A673 (cell line): Measurements from ENCODE around the gene CXCL17. TPM values are rescaled to one million over a fixed set of nuclear protein-coding genes. Genes with fewer than 3 reads are reported as not detected.
A peak's percentile ranks its signal among the peaks of the same experiment; 100 is the strongest.

Experiments
- BruUV-seq: library from RNA; stranded (reverse); fragments of 400-500 nt; replicated peaks from 2 replicates; lab custom pipeline; 2021; lab: Mats Ljungman, UMichigan
- CTCF ChIA-PET: fragments of 300-600 bp; sonication (Branson Sonifier 250); formaldehyde crosslinking; loops from one replicate; lab custom pipeline; 2022; ENCODE audit warnings: antibody characterized with exemption; lab: Charles Lee
- POLR2A ChIA-PET: fragments of 300-600 bp; sonication (Branson Sonifier 250); formaldehyde crosslinking; loops from one replicate; lab custom pipeline; 2022; ENCODE audit warnings: antibody characterized with exemption; ENCODE audit not compliant: low non-redundant PET; lab: Charles Lee
- DNase-seq: peaks from one replicate; pipeline ENCODE4 v3.0.0-alpha.2; 2015; ENCODE audit warnings: low spot score
- H3K27ac ChIP-seq: fragments of 200-600 bp; sonication (generic); 2 replicates; pipeline ENCODE4 v1.5.1; 2016; ENCODE audit warnings: mixed run types, low read depth, mild to moderate bottlenecking, mixed read lengths, antibody characterized with exemption, low read length; ENCODE audit not compliant: poor library complexity, severe bottlenecking
- H3K27me3 ChIP-seq: fragments of 200-600 bp; sonication (generic); replicated peaks from 2 replicates; pipeline ENCODE4 v1.6.1; 2017; ENCODE audit warnings: mixed run types, low read depth, mild to moderate bottlenecking, mixed read lengths, antibody characterized with exemption, low read length; ENCODE audit not compliant: insufficient read depth, poor library complexity
- H3K36me3 ChIP-seq: fragments of 200-600 bp; sonication (generic); 2 replicates; pipeline ENCODE4 v1.6.1; 2016; ENCODE audit warnings: mixed run types, mild to moderate bottlenecking, mixed read lengths, antibody characterized with exemption, low read length; ENCODE audit not compliant: insufficient read depth, poor library complexity, severe bottlenecking
- H3K4me1 ChIP-seq: fragments of 200-600 bp; sonication (generic); 2 replicates; pipeline ENCODE4 v1.6.1; 2017; ENCODE audit warnings: mixed run types, mild to moderate bottlenecking, mixed read lengths, antibody characterized with exemption, low read length; ENCODE audit not compliant: insufficient read depth, poor library complexity, severe bottlenecking
- H3K4me3 ChIP-seq: fragments of 200-600 bp; sonication (generic); 2 replicates; pipeline ENCODE4 v1.5.1; 2016; ENCODE audit warnings: low read depth, mixed run types, mild to moderate bottlenecking, mixed read lengths, low read length; ENCODE audit not compliant: poor library complexity, severe bottlenecking
- H3K9me3 ChIP-seq: fragments of 200-600 bp; sonication (generic); 2 replicates; pipeline ENCODE4 v1.6.1; 2016; ENCODE audit warnings: mixed run types, low read depth, mild to moderate bottlenecking, mixed read lengths, antibody characterized with exemption, low read length; ENCODE audit not compliant: poor library complexity, severe bottlenecking
- EZH2 ChIP-seq: fragments of 200-600 bp; sonication (generic); IDR thresholded peaks from 2 replicates; pipeline ENCODE4 v1.6.1; 2017; ENCODE audit warnings: borderline replicate concordance, low read depth, mild to moderate bottlenecking, mixed read lengths, antibody characterized with exemption, low read length; ENCODE audit not compliant: poor library complexity, severe bottlenecking
- intact Hi-C: fragments of 100-400 bp; cut with micrococcal nuclease; formaldehyde crosslinking; loops from one replicate; pipeline ENCODE4 v1.10.0; 2022; ENCODE audit not compliant: unreplicated experiment
- total RNA-seq: library from RNA; stranded (reverse); gene quantifications from 2 replicates; pipeline ENCODE4 v1.2.3, GENCODE V29; 2021
- TF ChIP-seq, protein P1 (sequence below): fragments of 300-800, 200-600 bp; sonication (generic); conservative IDR thresholded peaks from 2 replicates; pipeline ENCODE4 v1.5.1; 2017; ENCODE audit warnings: low read depth, mild to moderate bottlenecking, antibody characterized with exemption, low read length, moderate library complexity, mixed read lengths

CXCL17 gene
- total RNA-seq, 1 experiment from 2014 or later, result not detected

DNA sequence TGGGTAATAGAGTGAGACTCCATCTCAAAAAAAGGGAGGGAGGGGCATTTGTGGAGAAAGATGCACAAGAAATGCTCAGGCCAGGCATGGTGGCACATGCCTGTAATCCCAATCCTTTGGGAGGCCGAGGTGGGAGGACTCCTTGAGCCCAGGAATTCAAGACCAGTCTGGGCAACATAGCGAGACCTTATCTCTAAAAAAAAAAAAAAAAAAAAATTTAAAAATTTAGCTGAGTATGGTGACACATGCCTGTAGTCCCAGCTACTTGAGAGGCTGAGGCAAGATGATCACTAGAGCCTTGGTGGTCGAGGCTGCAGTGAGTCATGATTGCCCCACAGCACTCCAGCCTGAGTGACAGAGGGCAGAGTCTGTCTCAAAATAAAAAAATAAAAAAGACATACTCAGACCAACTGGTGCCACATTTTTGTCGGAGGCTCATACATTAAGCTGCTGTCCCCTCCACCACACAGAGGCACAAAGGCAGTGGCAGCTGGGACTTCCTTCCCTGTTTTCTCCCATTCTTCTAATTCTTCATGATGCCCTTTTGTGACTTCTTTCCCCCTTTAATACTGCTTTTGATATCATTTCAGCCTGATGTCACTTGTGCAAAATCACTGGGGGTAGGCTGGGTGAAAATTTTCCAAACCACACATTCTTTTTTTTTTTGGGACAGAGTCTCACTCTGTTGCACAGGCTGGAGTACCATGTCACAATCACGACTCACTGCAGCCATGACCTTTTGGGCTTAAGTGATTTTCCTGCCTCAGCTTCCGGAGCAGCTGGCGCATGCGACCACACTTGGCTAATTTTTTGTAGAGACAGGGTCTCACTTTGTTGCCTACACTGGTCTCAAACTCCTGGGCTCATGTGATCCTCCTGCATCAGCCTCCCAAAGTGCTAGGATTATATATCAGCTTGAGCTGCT is 26.8 kb upstream of the CXCL17 start:
- ChIA-PET CTCF (no interaction called here), POLR2A (no interaction called here)
- Histone ChIP-seq H3K27me3 (no peaks in the 10 kb centered on the region), H3K36me3 (no peaks in the 10 kb centered on the region), H3K4me3 (no peak overlapping the region), H3K27ac (no peak overlapping the region), H3K4me1 (peaks cover 19% of the 10 kb centered on the region), H3K9me3 (no peaks in the 10 kb centered on the region)
- BruUV-seq, result no TSS peak
- intact Hi-C loops, result no loop called here
- DNase-seq, result peak; percentile 15
- no peak for TF ChIP-seq EZH2
- TF ChIP-seq, protein P1, sequence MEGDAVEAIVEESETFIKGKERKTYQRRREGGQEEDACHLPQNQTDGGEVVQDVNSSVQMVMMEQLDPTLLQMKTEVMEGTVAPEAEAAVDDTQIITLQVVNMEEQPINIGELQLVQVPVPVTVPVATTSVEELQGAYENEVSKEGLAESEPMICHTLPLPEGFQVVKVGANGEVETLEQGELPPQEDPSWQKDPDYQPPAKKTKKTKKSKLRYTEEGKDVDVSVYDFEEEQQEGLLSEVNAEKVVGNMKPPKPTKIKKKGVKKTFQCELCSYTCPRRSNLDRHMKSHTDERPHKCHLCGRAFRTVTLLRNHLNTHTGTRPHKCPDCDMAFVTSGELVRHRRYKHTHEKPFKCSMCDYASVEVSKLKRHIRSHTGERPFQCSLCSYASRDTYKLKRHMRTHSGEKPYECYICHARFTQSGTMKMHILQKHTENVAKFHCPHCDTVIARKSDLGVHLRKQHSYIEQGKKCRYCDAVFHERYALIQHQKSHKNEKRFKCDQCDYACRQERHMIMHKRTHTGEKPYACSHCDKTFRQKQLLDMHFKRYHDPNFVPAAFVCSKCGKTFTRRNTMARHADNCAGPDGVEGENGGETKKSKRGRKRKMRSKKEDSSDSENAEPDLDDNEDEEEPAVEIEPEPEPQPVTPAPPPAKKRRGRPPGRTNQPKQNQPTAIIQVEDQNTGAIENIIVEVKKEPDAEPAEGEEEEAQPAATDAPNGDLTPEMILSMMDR, result no peak

DNA sequence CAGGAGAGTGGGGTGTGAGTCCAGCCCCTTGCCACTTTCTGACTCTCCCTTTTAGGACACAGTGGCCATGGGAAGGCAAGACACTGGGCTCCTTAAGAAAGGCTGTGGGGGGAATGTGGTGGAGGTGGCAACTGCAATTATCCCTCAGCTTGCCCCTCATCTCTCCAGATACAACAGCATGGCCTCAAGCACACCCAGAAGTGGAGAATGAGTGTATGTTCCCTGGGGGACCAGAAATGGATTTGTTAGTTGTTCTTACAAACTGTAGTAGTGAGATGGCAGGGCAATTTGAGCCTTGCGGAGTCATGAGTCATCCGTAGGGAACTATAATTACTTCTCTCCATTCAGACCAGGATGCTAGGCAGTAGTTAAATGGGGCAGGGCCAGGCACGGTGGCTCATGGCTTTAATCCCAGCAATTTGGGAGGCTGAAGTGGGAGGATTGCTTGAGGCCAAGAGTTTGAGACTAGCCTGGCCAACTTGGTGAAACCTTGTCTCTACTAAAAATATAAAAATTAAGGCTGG is 25.6 kb upstream of the CXCL17 start:
- intact Hi-C loops, result no loop called here
- BruUV-seq, result no TSS peak
- peaks cover 19% of the 10 kb centered on the region for H3K4me1 ChIP-seq
- CTCF ChIA-PET, result no interaction called here
- POLR2A ChIA-PET, result no interaction called here
- no peaks in the 10 kb centered on the region for H3K36me3 ChIP-seq
- TF ChIP-seq, protein P1, result no peak
- no peak for TF ChIP-seq EZH2
- no peak overlapping the region for H3K27ac ChIP-seq
- H3K4me3 ChIP-seq, result no peak overlapping the region
- no peaks in the 10 kb centered on the region for H3K9me3 ChIP-seq
- DNase-seq, result peak; percentile 94
- no peaks in the 10 kb centered on the region for H3K27me3 ChIP-seq

DNA sequence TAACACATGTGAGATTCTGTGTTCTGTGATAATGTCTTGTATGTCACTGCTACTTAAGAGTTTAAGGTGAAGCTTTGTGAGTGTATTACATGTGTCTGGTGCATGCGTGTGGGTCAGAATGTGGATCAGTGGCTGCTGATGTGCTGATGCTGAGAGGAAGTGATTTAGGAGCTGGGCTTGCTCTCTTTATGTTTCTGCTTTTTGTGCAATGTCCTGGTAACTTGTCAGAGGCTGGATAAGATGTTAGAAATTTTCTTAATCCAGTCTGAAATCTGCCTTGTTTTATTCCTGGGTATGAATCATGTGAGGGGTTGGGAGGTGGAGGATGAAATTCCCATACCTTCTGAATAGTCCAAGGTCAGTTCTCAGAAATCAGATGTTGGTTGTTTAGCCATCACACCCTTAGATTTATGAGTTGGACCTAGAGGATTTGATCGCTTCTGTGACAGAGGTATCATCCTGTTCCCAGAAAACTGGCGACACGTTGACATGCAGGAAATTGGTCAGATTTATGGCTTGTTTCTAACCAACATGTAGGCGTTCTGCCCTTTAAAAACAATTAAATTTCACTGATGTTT is 24.5 kb upstream of the CXCL17 start:
- Histone ChIP-seq H3K9me3 (no peaks in the 10 kb centered on the region), H3K4me1 (peaks cover 19% of the 10 kb centered on the region), H3K36me3 (no peaks in the 10 kb centered on the region), H3K27me3 (no peaks in the 10 kb centered on the region), H3K27ac (no peak overlapping the region), H3K4me3 (no peak overlapping the region)
- peak; percentile 27 for DNase-seq
- intact Hi-C loops, result no loop called here
- CTCF ChIA-PET, result no interaction called here
- BruUV-seq, result no TSS peak
- POLR2A ChIA-PET, result interaction anchor here (0.6 kb wide), 1 partner anchor 18 kb away, joined by 5 read pairs; no protein-coding TSS in a partner anchor
- no peak for TF ChIP-seq EZH2
- TF ChIP-seq, protein P1, result no peak
